CD4-positive, alpha-beta T cell (primary cell): ENCODE results near the gene ICAM5. TPM values are rescaled to one million over a fixed set of nuclear protein-coding genes. Genes with fewer than 3 reads are reported as not detected.
A peak's percentile ranks its signal among the peaks of the same experiment; 100 is the strongest.

Experiments used
- ATAC-seq: fragments of 200-7000 bp; cut with Tn5 transposase; one replicate; pipeline ENCODE4 v1.10.0; 2022; ENCODE audit warnings: mild to moderate bottlenecking; ENCODE audit not compliant: poor library complexity
- CTCF ChIA-PET: fragments of 350-600 bp; sonication (Branson Sonifier 250); formaldehyde crosslinking; loops from one replicate; lab custom pipeline; 2021; ENCODE audit warnings: antibody characterized with exemption, inconsistent platforms; lab: Charles Lee
- POLR2A ChIA-PET: fragments of 350-600 bp; sonication (Branson Sonifier 250); formaldehyde crosslinking; loops from one replicate; lab custom pipeline; 2021; ENCODE audit warnings: antibody characterized with exemption, inconsistent platforms; lab: Charles Lee
- DNase-seq, 14 experiments: peaks; one replicate each; pipeline ENCODE4 v3.0.0-alpha.2; 2013 to 2020; ENCODE audit warnings: mixed read lengths in 2 of 14
- H3K27ac ChIP-seq, 2 donors: one replicate each; pipeline versions ENCODE4 v1.5.1 to v1.7.0; 2013; ENCODE audit warnings: low read length in 2 of 2, low read depth in 1 of 2, mild to moderate bottlenecking in 1 of 2
- H3K27me3 ChIP-seq, 2 experiments: 1 replicate in 1 of 2; 2 replicates in 1 of 2; pipeline versions ENCODE4 v1.6.1 to v1.7.0; 2013; ENCODE audit warnings: low read length in 2 of 2, control low read depth in 1 of 2, mild to moderate bottlenecking in 1 of 2, moderate library complexity in 1 of 2; ENCODE audit not compliant: insufficient read depth in 2 of 2, control insufficient read depth in 1 of 2
- H3K36me3 ChIP-seq: one replicate; pipeline ENCODE4 v1.6.1; 2013; ENCODE audit warnings: low read length, control low read depth; ENCODE audit not compliant: insufficient read depth
- H3K4me1 ChIP-seq: one replicate; pipeline ENCODE4 v1.6.1; 2013; ENCODE audit warnings: low read length, control low read depth; ENCODE audit not compliant: insufficient read depth
- H3K4me3 ChIP-seq: one replicate; pipeline ENCODE4 v1.5.1; 2013; ENCODE audit warnings: mild to moderate bottlenecking, low read length, moderate library complexity
- H3K9me3 ChIP-seq, 2 experiments: 1 replicate in 1 of 2; 2 replicates in 1 of 2; pipeline versions ENCODE4 v1.6.1 to v1.7.0; 2013; ENCODE audit warnings: low read length in 2 of 2, mild to moderate bottlenecking in 2 of 2, control low read depth in 1 of 2, moderate library complexity in 1 of 2; ENCODE audit not compliant: control insufficient read depth in 1 of 2, insufficient read depth in 1 of 2
- H3K27ac Mint-ChIP-seq: one replicate; pipeline ENCODE4 v1.8.0; 2020; ENCODE audit warnings: mixed read lengths
- H3K27me3 Mint-ChIP-seq: one replicate; pipeline ENCODE4 v1.8.0; 2021; ENCODE audit warnings: mixed read lengths
- H3K36me3 Mint-ChIP-seq: one replicate; pipeline ENCODE4 v1.8.0; 2021; ENCODE audit warnings: low read depth, mixed read lengths
- H3K4me1 Mint-ChIP-seq: one replicate; pipeline ENCODE4 v1.8.0; 2021; ENCODE audit warnings: low read depth, mixed read lengths
- H3K4me3 Mint-ChIP-seq: one replicate; pipeline ENCODE4 v1.8.0; 2020; ENCODE audit warnings: mild to moderate bottlenecking, mixed read lengths
- H3K9me3 Mint-ChIP-seq: one replicate; pipeline ENCODE4 v1.8.0; 2020; ENCODE audit warnings: mixed read lengths
- intact Hi-C, 2 experiments: fragments of 100-400 bp; cut with DNase I in 1 of 2; cut with micrococcal nuclease in 1 of 2; formaldehyde crosslinking; loops; one replicate each; pipeline versions ENCODE4 v1.15.1 to v1.9.0; 2023 to 2025; cut with DNase I, micrococcal nuclease
- total RNA-seq, 174 experiments: library from RNA in 2 of 174; stranded (reverse) in 2 of 174; gene quantifications; one replicate each; pipeline ENCODE4 v1.2.3 and lab custom pipeline; 2021 to 2026
- TF ChIP-seq, protein P1 (sequence below): fragments of 200-600 bp; IDR thresholded peaks from one replicate; pipeline ENCODE4 v1.8.0; 2022; ENCODE audit warnings: antibody characterized with exemption, mild to moderate bottlenecking

Gene ICAM5
- total RNA-seq, 2 experiments from 2014 or later: not detected

- intact Hi-C loops: no loop called here
- ChIA-PET CTCF (no interaction called here), POLR2A (no interaction called here)
- no peaks in the 10 kb centered on the region for H3K9me3 Mint-ChIP-seq
- Histone ChIP-seq H3K9me3 (no peaks in the 10 kb centered on the region), H3K4me3 (no peak within 1 kb of the TSS), H3K4me1 (no peaks in the 10 kb centered on the region), H3K36me3 (peaks cover 10% of the 10 kb centered on the region), H3K27ac (no peak within 1 kb of the TSS), H3K27me3 (no peaks in the 10 kb centered on the region)
- H3K4me1 Mint-ChIP-seq: no peaks in the 10 kb centered on the region
- TF ChIP-seq, protein P1, sequence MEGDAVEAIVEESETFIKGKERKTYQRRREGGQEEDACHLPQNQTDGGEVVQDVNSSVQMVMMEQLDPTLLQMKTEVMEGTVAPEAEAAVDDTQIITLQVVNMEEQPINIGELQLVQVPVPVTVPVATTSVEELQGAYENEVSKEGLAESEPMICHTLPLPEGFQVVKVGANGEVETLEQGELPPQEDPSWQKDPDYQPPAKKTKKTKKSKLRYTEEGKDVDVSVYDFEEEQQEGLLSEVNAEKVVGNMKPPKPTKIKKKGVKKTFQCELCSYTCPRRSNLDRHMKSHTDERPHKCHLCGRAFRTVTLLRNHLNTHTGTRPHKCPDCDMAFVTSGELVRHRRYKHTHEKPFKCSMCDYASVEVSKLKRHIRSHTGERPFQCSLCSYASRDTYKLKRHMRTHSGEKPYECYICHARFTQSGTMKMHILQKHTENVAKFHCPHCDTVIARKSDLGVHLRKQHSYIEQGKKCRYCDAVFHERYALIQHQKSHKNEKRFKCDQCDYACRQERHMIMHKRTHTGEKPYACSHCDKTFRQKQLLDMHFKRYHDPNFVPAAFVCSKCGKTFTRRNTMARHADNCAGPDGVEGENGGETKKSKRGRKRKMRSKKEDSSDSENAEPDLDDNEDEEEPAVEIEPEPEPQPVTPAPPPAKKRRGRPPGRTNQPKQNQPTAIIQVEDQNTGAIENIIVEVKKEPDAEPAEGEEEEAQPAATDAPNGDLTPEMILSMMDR: no peak
- no peaks in the 10 kb centered on the region for H3K27me3 Mint-ChIP-seq
- H3K4me3 Mint-ChIP-seq: no peak within 1 kb of the TSS
- DNase-seq (peak in 1 of 14 experiments; percentile 6), ATAC-seq (no peak)
- no peak within 1 kb of the TSS for H3K27ac Mint-ChIP-seq
- H3K36me3 Mint-ChIP-seq: peaks cover 5% of the 10 kb centered on the region
These were observed 19.7 kb downstream of the ICAM5 start, which contains the start of gene ZGLP1 for GRCh38 chr19:10309423-10309822. Gene ZGLP1 (minus strand): TSS chr19:10309815.

DNA sequence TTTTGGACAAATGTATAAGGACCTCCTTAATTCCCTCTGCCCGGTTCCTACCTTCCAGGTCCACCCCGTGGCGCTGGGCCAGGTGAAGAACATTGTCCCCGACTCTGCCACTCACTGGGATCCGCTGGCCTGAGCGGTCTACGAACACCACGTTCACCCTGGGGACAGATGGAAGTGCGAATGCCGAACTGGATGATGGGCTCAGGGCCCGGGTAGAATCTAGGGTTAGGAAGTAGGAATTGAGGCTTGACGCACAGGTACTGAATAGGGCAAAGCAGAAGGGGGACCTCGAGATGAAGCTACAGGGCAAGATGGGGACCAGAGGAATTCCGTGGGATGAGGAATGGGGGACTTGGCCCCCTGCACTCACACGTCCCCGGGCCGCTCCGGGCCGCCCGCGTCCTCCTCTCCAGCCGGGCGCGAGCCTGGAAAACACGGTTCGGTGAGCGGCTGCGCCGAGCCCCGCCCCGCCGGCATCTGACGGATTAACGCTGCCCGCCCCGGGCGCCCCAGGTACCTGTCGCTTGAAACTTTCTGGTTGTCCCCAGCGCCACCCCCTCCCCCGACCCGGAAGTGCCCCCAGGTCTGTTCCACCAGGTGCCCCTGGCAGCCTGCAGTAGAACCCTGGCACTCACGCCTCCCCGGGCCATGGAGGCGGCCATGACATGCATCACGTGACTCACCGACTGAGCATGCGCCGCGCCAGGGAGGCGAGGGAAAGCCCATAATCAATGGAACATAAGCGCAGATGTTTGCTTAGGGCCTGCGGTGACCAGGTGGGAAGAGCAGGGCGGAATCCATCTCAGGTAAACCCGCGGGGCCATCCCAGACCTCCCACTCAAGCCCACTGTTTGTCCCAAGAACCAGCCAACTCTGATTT lies 25.8 kb downstream of the ICAM5 start, which contains the start of gene FDX2:
TSS of gene FDX2 (minus strand) at position 681 of the 880 bp plus-strand sequence. CDS start at position 662, 19 bp downstream.
- peaks cover 17% of the 10 kb centered on the region for H3K4me1 Mint-ChIP-seq

More for the DNA sequence above, 25.8 kb downstream of the ICAM5 start, which contains the start of gene FDX2:
- POLR2A ChIA-PET: interaction anchor here (0.6 to 2.3 kb wide), 4 partner anchors 18 to 89 kb away, joined by 4 to 8 read pairs (median 5); partner anchors contain the start of genes ICAM1 and RAVER1
- Mint-ChIP-seq H3K4me3 (peak within 1 kb of the TSS; percentile 72), H3K36me3 (peaks cover 47% of the 10 kb centered on the region), H3K27ac (peak within 1 kb of the TSS; percentile 70), H3K9me3 (no peaks in the 10 kb centered on the region), H3K27me3 (no peaks in the 10 kb centered on the region)
- TF ChIP-seq, protein P1: no peak
- peak within 1 kb of the TSS; percentile 79 for H3K4me3 ChIP-seq
- intact Hi-C loops: loop anchor here in 1 of 2 experiments (1.0 to 5.0 kb wide), 3 partner anchors 18 to 67 kb away; partner anchors contain the start of genes ICAM1, RAVER1 and TYK2
- H3K27me3 ChIP-seq: no peaks in the 10 kb centered on the region
- DNase-seq (peak; percentile 84 to 95 (median 88)), ATAC-seq (peak; percentile 93)
- H3K36me3 ChIP-seq: peaks cover 34% of the 10 kb centered on the region
- H3K9me3 ChIP-seq: no peaks in the 10 kb centered on the region
- H3K4me1 ChIP-seq: peaks cover 19% of the 10 kb centered on the region
- CTCF ChIA-PET: interaction anchor here (0.6 to 1.0 kb wide), 3 partner anchors 46 to 101 kb away, joined by 3 to 5 read pairs (median 4); no protein-coding TSS in a partner anchor
- H3K27ac ChIP-seq: peak within 1 kb of the TSS in 1 of 2 donors; percentile 35
